ENCODE results near the gene HOXD8.
A peak's percentile ranks its signal among the peaks of the same experiment; 100 is the strongest.

HOXD8 gene

GRCh38 chr2:176091329-176092258 is 37.9 kb upstream of the HOXD8 start:
- DNase-seq (ENCODE audit: low spot score), result no peak

- no peak for DNase-seq (ENCODE audit: low spot score)
Measured at GRCh38 chr2:176092270-176093144, 37.0 kb upstream of the HOXD8 start, which contains the start of gene HOXD13. TSS of gene HOXD13 (plus strand) at chr2:176092721. CDS start at chr2:176092891, 170 bp downstream.

- no peak for DNase-seq (ENCODE audit: low spot score)
Measured at GRCh38 chr2:176093145-176093897, 36.2 kb upstream of the HOXD8 start.

- no peak for DNase-seq (ENCODE audit: low spot score)
Measured at GRCh38 chr2:176093898-176094249, 35.6 kb upstream of the HOXD8 start.

- DNase-seq (ENCODE audit: low spot score), result no peak
Measured at GRCh38 chr2:176094349-176094748, 35.2 kb upstream of the HOXD8 start.

GRCh38 chr2:176095421-176095820 is 34.1 kb upstream of the HOXD8 start:
- DNase-seq (ENCODE audit: low spot score), result no peak

- no peak for DNase-seq (ENCODE audit: low spot score)
Measured at GRCh38 chr2:176096243-176096985, 33.1 kb upstream of the HOXD8 start.

- DNase-seq (ENCODE audit: low spot score), result peak; percentile 17
Measured at GRCh38 chr2:176096986-176097819, 32.3 kb upstream of the HOXD8 start.

GRCh38 chr2:176097820-176098365 is 31.6 kb upstream of the HOXD8 start:
- no peak for DNase-seq (ENCODE audit: low spot score)

GRCh38 chr2:176098366-176099158 is 30.9 kb upstream of the HOXD8 start:
- DNase-seq (ENCODE audit: low spot score), result no peak

GRCh38 chr2:176099159-176099727 is 30.3 kb upstream of the HOXD8 start:
- no peak for DNase-seq (ENCODE audit: low spot score)

- DNase-seq (ENCODE audit: low spot score), result no peak
Measured at GRCh38 chr2:176099728-176100546, 29.6 kb upstream of the HOXD8 start, which contains the start of gene HOXD12. TSS of gene HOXD12 (plus strand) at chr2:176099795. CDS start at chr2:176099802, 7 bp downstream.

GRCh38 chr2:176100547-176101140 is 28.9 kb upstream of the HOXD8 start:
- DNase-seq (ENCODE audit: low spot score), result no peak

GRCh38 chr2:176101216-176101830 is 28.2 kb upstream of the HOXD8 start:
- no peak for DNase-seq (ENCODE audit: low spot score)

GRCh38 chr2:176101842-176102241 is 27.7 kb upstream of the HOXD8 start:
- no peak for DNase-seq (ENCODE audit: low spot score)

GRCh38 chr2:176102309-176102866 is 27.1 kb upstream of the HOXD8 start:
- no peak for DNase-seq (ENCODE audit: low spot score)

- DNase-seq (ENCODE audit: low spot score), result no peak
Measured at GRCh38 chr2:176103194-176103593, 26.3 kb upstream of the HOXD8 start.
